H9 (cell line): Measurements from ENCODE around the gene TMED6. TPM values are rescaled to one million over a fixed set of nuclear protein-coding genes. Genes with fewer than 3 reads are reported as not detected.

ENCODE experiments used
- DNase-seq: peaks from one replicate; pipeline ENCODE4 v3.0.0-alpha.2; 2017
- H2AFZ ChIP-seq: one replicate; pipeline ENCODE4 v1.6.1; 2013; ENCODE audit warnings: mild to moderate bottlenecking, low read length, control low read depth, moderate library complexity
- H2AK5ac ChIP-seq: 2 replicates; pipeline ENCODE4 v1.6.1; 2013; ENCODE audit warnings: low read length, control low read depth, mixed read lengths; ENCODE audit not compliant: insufficient read length
- H2BK120ac ChIP-seq: one replicate; pipeline ENCODE4 v1.6.1; 2013; ENCODE audit warnings: low read depth, mild to moderate bottlenecking, low read length, control low read depth, inconsistent platforms; ENCODE audit not compliant: poor library complexity, severe bottlenecking
- H2BK12ac ChIP-seq: 2 replicates; pipeline ENCODE4 v1.6.1; 2013; ENCODE audit warnings: low read length, control low read depth, mixed read lengths, low read depth; ENCODE audit not compliant: insufficient read length
- H2BK15ac ChIP-seq: 2 replicates; pipeline ENCODE4 v1.6.1; 2013; ENCODE audit warnings: low read depth, low read length, control low read depth
- H2BK20ac ChIP-seq: one replicate; pipeline ENCODE4 v1.6.1; 2013; ENCODE audit warnings: low read depth, mild to moderate bottlenecking, low read length, control low read depth, inconsistent platforms; ENCODE audit not compliant: poor library complexity, severe bottlenecking
- H2BK5ac ChIP-seq: 2 replicates; pipeline ENCODE4 v1.6.1; 2013; ENCODE audit warnings: low read length, control low read depth, mixed read lengths; ENCODE audit not compliant: insufficient read length
- H3K14ac ChIP-seq: 2 replicates; pipeline ENCODE4 v1.6.1; 2013; ENCODE audit warnings: low read length, control low read depth; ENCODE audit not compliant: insufficient read depth
- H3K18ac ChIP-seq: 2 replicates; pipeline ENCODE4 v1.6.1; 2013; ENCODE audit warnings: low read depth, mild to moderate bottlenecking, mixed read lengths, low read length, control low read depth; ENCODE audit not compliant: insufficient read length
- H3K23ac ChIP-seq: 2 replicates; pipeline ENCODE4 v1.6.1; 2013; ENCODE audit warnings: low read length, control low read depth, mixed read lengths, low read depth; ENCODE audit not compliant: insufficient read length
- H3K23me2 ChIP-seq: 2 replicates; pipeline ENCODE4 v1.6.1; 2013; ENCODE audit warnings: low read depth, mild to moderate bottlenecking, mixed read lengths, low read length, control low read depth; ENCODE audit not compliant: insufficient read length, poor library complexity, severe bottlenecking
- H3K27ac ChIP-seq: 2 replicates; pipeline ENCODE4 v1.5.1; 2013; ENCODE audit warnings: low read length, control low read depth, mixed read lengths, low read depth; ENCODE audit not compliant: insufficient read length
- H3K27me3 ChIP-seq: 2 replicates; pipeline ENCODE4 v1.6.1; 2013; ENCODE audit warnings: low read length, control low read depth, inconsistent platforms; ENCODE audit not compliant: insufficient read depth
- H3K4ac ChIP-seq: 2 replicates; pipeline ENCODE4 v1.6.1; 2013; ENCODE audit warnings: low read depth, mild to moderate bottlenecking, control low read depth, inconsistent platforms, low read length, moderate library complexity
- H3K4me1 ChIP-seq: 2 replicates; pipeline ENCODE4 v1.6.1; 2013; ENCODE audit warnings: low read length, control low read depth, inconsistent platforms; ENCODE audit not compliant: insufficient read depth
- H3K4me2 ChIP-seq: 2 replicates; pipeline ENCODE4 v1.6.1; 2013; ENCODE audit warnings: low read length, control low read depth, mixed read lengths; ENCODE audit not compliant: insufficient read length, insufficient read depth
- H3K56ac ChIP-seq: 2 replicates; pipeline ENCODE4 v1.6.1; 2013; ENCODE audit warnings: low read depth, mild to moderate bottlenecking, mixed read lengths, low read length, control low read depth; ENCODE audit not compliant: insufficient read length
- H3K79me1 ChIP-seq: 2 replicates; pipeline ENCODE4 v1.6.1; 2013; ENCODE audit warnings: low read depth, mild to moderate bottlenecking, moderate library complexity, low read length, control low read depth, inconsistent platforms; ENCODE audit not compliant: insufficient read depth, poor library complexity, severe bottlenecking
- H3K79me2 ChIP-seq: 2 replicates; pipeline ENCODE4 v1.6.1; 2013; ENCODE audit warnings: low read length, control low read depth, inconsistent platforms; ENCODE audit not compliant: insufficient read depth
- H3K9ac ChIP-seq: 2 replicates; pipeline ENCODE4 v1.6.1; 2013; ENCODE audit warnings: low read length, control low read depth, mixed read lengths; ENCODE audit not compliant: insufficient read length; ENCODE audit errors: extremely low read depth
- H3K9me3 ChIP-seq: one replicate; pipeline ENCODE4 v1.6.1; 2013; ENCODE audit warnings: low read depth, low read length, inconsistent platforms; ENCODE audit not compliant: control insufficient read depth
- H3T11ph ChIP-seq: one replicate; pipeline ENCODE4 v1.6.1; 2013; ENCODE audit warnings: mild to moderate bottlenecking, low read length, control low read depth, inconsistent platforms
- H4K20me1 ChIP-seq: one replicate; pipeline ENCODE4 v1.6.1; 2013; ENCODE audit not compliant: control insufficient read depth, insufficient read length, insufficient read depth
- H4K5ac ChIP-seq: 2 replicates; pipeline ENCODE4 v1.6.1; 2013; ENCODE audit warnings: low read depth, mild to moderate bottlenecking, mixed read lengths, low read length, control low read depth; ENCODE audit not compliant: insufficient read length
- H4K8ac ChIP-seq: replicated peaks from 2 replicates; pipeline ENCODE4 v1.6.1; 2013; ENCODE audit warnings: low read length, control low read depth, mixed read lengths, low read depth; ENCODE audit not compliant: insufficient read length
- H4K91ac ChIP-seq: 2 replicates; pipeline ENCODE4 v1.6.1; 2013; ENCODE audit warnings: low read depth, mild to moderate bottlenecking, moderate library complexity, mixed read lengths, low read length, control low read depth; ENCODE audit not compliant: insufficient read length
- H3K27ac Mint-ChIP-seq, 3 experiments: 2 replicates in 2 of 3; 3 replicates in 1 of 3; pipeline ENCODE4 v1.8.0; 2020 to 2021; ENCODE audit warnings: mixed read lengths in 3 of 3, mild to moderate bottlenecking in 1 of 3, moderate library complexity in 1 of 3
- H3K27me3 Mint-ChIP-seq: 2 replicates; pipeline ENCODE4 v1.8.0; 2021; ENCODE audit warnings: low read depth, mild to moderate bottlenecking, moderate library complexity, mixed read lengths
- H3K36me3 Mint-ChIP-seq, 3 experiments: 2 replicates in 2 of 3; 3 replicates in 1 of 3; pipeline ENCODE4 v1.8.0; 2020 to 2021; ENCODE audit warnings: low read depth in 3 of 3, mixed read lengths in 3 of 3; ENCODE audit not compliant: insufficient read depth in 1 of 3
- H3K4me1 Mint-ChIP-seq, 2 experiments: 2 replicates each; pipeline ENCODE4 v1.8.0; 2020; ENCODE audit warnings: mixed read lengths in 2 of 2
- H3K4me3 Mint-ChIP-seq, 2 experiments: 2 replicates in 1 of 2; 3 replicates in 1 of 2; pipeline ENCODE4 v1.8.0; 2020 to 2021; ENCODE audit warnings: mild to moderate bottlenecking in 2 of 2, mixed read lengths in 2 of 2, moderate library complexity in 1 of 2
- H3K9me3 Mint-ChIP-seq, 2 experiments: 2 replicates in 1 of 2; 3 replicates in 1 of 2; pipeline ENCODE4 v1.8.0; 2020; ENCODE audit warnings: mild to moderate bottlenecking in 2 of 2, mixed read lengths in 2 of 2, moderate library complexity in 1 of 2
- WGBS: extraction: QIAGEN DNeasy Blood & Tissue Kit; methylation state at CpG from one replicate; pipeline ENCODE4 v1.1.7; 2013; ENCODE audit warnings: missing lambda C conversion rate, low lambda C conversion rate, mixed read lengths; ENCODE audit not compliant: insufficient read length; ENCODE audit errors: extremely low coverage; 5-methylcytosine and 5-hydroxymethylcytosine counted together
- total RNA-seq: library from RNA; stranded (reverse); gene quantifications from 2 replicates; pipeline ENCODE4 v1.2.1, GENCODE V29; 2021
- TF ChIP-seq, protein P1 (sequence below): fragments of 200-600 bp; sonication (generic); conservative IDR thresholded peaks from 3 replicates; pipeline ENCODE4 v1.8.0; 2021; ENCODE audit warnings: antibody characterized with exemption, mild to moderate bottlenecking

The TMED6 gene
- total RNA-seq, 1 experiment from 2014 or later: 0.31 TPM

DNA sequence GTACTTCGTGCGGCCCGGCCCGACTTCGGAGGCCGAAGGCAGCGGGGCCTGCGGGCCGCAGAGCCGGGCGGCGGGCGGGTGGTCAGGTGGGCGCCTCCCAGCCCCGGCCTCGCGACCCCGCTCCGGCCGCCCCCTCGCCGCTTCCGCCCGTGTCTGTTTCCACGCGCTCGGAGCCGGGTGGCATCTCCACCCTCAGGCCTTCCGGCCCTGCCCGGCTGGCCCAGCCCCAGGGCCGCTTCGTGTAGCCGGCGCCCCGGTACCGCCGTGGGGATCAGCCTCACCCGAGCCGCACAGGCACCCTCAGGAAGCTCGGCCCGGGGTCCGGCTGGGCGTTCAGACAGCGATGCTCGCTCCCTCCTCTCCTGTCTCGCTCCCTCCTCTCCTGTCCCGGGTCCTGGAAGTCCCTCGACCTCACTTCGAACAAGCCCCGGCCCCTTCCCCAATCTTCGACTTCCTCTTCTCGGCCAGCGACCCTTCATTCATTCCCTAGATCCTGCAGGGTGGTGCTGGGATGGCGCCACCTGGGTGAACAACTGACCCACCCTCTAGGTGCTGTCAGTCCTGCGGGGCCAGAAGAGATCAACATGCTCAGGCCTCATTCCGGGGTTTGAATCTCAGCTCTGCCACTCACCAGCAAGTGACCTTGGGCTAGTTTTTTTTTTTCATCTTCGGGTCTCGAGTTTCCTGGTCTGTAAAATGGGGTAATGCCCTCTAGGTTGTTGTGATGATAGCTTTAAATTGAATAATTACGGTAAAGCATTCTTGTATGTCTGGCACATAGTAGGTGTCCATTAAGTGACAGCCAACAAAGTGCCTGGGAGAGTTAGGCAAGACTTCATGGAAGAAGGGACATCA lies 39.8 kb downstream of the TMED6 start:
- Histone ChIP-seq H3T11ph (no peak overlapping the region), H2AK5ac (no peak overlapping the region), H3K4me1 (peaks cover 2% of the 10 kb centered on the region; the same call in 1 of the 2 replicates), H4K91ac (no peak overlapping the region), H2BK15ac (no peak overlapping the region), H3K23me2 (peaks cover 6% of the 10 kb centered on the region), H2AFZ (no peak overlapping the region), H2BK12ac (no peak overlapping the region), H3K79me2 (peaks cover 3% of the 10 kb centered on the region; the same call in 1 of the 2 replicates), H3K9me3 (no peaks in the 10 kb centered on the region), H4K5ac (no peak overlapping the region), H3K27ac (no peak overlapping the region), H4K8ac (no peak overlapping the region), H3K56ac (no peak overlapping the region), H2BK20ac (no peak overlapping the region), H3K27me3 (no peaks in the 10 kb centered on the region), H4K20me1 (no peaks in the 10 kb centered on the region), H3K4ac (no peak overlapping the region), H3K23ac (no peak overlapping the region), H3K4me2 (peak overlapping the region; percentile 40), H3K79me1 (peaks cover 7% of the 10 kb centered on the region), H2BK5ac (no peak overlapping the region), H3K14ac (peak overlapping the region; percentile 50; the same call in 1 of the 2 replicates), H3K9ac (peak overlapping the region; percentile 45), H3K18ac (no peak overlapping the region), H2BK120ac (no peak overlapping the region)
- no CpG with 5 or more reads among the region's 59 CpGs for WGBS
- H3K9me3 Mint-ChIP-seq: no peaks in the 10 kb centered on the region; a peak in 2 of 5 replicates
- H3K4me3 Mint-ChIP-seq: peak overlapping the region; percentile 100
- H3K27ac Mint-ChIP-seq: peak overlapping the region; percentile 78 to 96 (median 95)
- TF ChIP-seq, protein P1, sequence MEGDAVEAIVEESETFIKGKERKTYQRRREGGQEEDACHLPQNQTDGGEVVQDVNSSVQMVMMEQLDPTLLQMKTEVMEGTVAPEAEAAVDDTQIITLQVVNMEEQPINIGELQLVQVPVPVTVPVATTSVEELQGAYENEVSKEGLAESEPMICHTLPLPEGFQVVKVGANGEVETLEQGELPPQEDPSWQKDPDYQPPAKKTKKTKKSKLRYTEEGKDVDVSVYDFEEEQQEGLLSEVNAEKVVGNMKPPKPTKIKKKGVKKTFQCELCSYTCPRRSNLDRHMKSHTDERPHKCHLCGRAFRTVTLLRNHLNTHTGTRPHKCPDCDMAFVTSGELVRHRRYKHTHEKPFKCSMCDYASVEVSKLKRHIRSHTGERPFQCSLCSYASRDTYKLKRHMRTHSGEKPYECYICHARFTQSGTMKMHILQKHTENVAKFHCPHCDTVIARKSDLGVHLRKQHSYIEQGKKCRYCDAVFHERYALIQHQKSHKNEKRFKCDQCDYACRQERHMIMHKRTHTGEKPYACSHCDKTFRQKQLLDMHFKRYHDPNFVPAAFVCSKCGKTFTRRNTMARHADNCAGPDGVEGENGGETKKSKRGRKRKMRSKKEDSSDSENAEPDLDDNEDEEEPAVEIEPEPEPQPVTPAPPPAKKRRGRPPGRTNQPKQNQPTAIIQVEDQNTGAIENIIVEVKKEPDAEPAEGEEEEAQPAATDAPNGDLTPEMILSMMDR: peak; percentile 32; the same call in 2 of the 3 replicates
- peaks cover 21 to 36% (median 26%) of the 10 kb centered on the region in 3 experiments; a peak in 6 of 7 replicates for H3K36me3 Mint-ChIP-seq
- peak; percentile 73 for DNase-seq
- no peaks in the 10 kb centered on the region; the same call in 1 of the 2 replicates for H3K27me3 Mint-ChIP-seq
- H3K4me1 Mint-ChIP-seq: peaks cover 7 to 10% of the 10 kb centered on the region in 2 experiments
